NCI-H1436 treated with DMSO at 0.1 percent for 48 hours (cell line): ENCODE data around the gene ZSCAN32.

Source experiments
- DNase-seq: peaks from one replicate; lab custom pipeline; 2025; lab: John Stamatoyannopoulos, UW

ZSCAN32 gene

DNA sequence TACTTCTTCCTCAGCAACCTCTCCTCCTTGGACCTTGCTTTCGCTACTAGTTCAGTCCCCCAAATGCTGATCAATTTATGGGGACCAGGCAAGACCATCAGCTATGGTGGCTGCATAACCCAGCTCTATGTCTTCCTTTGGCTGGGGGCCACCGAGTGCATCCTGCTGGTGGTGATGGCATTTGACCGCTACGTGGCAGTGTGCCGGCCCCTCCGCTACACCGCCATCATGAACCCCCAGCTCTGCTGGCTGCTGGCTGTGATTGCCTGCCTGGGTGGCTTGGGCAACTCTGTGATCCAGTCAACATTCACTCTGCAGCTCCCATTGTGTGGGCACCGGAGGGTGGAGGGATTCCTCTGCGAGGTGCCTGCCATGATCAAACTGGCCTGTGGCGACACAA is 44.7 kb downstream of the ZSCAN32 start:
- no peak for DNase-seq

- DNase-seq, result no peak
Observed at GRCh38 chr16:3355589-3355988, 45.2 kb downstream of the ZSCAN32 start, which contains the start of gene OR2C1. Gene OR2C1 (plus strand): TSS chr16:3355889. CDS start chr16:3355941, 52 bp downstream.

GRCh38 chr16:3349175-3349574 is 51.6 kb downstream of the ZSCAN32 start:
- DNase-seq, result no peak

GRCh38 chr16:3348547-3349167 is 52.1 kb downstream of the ZSCAN32 start:
- DNase-seq, result no peak

GRCh38 chr16:3347586-3347985 is 53.2 kb downstream of the ZSCAN32 start:
- no peak for DNase-seq

- DNase-seq, result no peak
Observed at GRCh38 chr16:3346041-3346440, 54.8 kb downstream of the ZSCAN32 start.
